Lower leg skin (tissue), 3 donors: ENCODE data around the gene DOCK3.

Experiments used
- CTCF ChIP-seq, 3 donors: fragments of 450-650 bp; IDR thresholded peaks; one replicate each; pipeline ENCODE4 v1.5.1; 2016; ENCODE audit warnings: antibody characterized with exemption in 3 of 3, mild to moderate bottlenecking in 3 of 3, moderate library complexity in 2 of 3
- POLR2A ChIP-seq, 2 donors: fragments of 450-650 bp; IDR thresholded peaks; one replicate each; pipeline ENCODE4 v1.6.1; 2016 to 2017; ENCODE audit warnings: antibody characterized with exemption in 2 of 2, mild to moderate bottlenecking in 1 of 2, moderate library complexity in 1 of 2

DNA sequence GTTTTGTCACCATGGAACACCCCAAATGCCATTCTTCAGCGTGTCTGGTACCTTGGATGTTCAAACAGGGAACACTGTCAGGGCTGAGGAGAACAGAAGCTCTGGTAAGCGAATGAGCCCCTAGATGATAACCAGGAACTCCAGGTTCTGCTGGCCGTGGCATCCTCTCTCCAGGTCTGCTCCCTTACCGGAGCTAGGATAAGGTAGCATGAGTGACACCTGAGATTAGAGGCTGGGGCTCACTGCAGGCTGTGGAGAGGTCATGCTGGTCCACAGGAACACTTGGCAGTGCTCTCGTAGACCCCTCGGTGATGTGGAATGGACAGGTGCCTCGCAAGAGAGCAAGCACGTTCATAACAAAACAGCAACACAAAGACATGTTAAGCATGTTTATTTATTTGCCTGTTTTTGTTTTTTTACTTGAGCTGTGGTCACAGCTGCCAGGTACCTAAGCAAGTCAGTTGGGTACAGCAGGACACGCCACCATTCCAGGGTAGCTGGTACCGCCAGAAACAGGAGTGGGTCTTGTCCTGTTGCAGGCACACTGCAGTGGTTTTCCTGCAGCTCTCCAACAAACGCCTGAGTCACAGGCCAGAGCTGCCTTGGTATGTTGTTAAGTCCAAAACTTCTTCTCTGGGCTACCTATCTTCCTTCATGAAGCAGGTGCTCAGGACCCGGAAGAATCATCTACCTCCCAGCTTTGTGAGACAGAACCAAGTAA, 720.9 kb downstream of the DOCK3 start:
- no peak for TF ChIP-seq CTCF (IDR thresholded peaks at IDR 0.05)
- no peak for TF ChIP-seq POLR2A (IDR thresholded peaks at IDR 0.05)
